Prostate gland (tissue), 2 donors: ENCODE data around the gene TAS2R40.

ENCODE experiments used
- CTCF ChIP-seq, 4 experiments: fragments of 200-600 bp in 2 of 4; fragments of 450-650 bp in 2 of 4; sonication (generic) in 2 of 4; IDR thresholded peaks; 1 replicate in 3 of 4; 2 replicates in 1 of 4; pipeline ENCODE4 v1.5.1; 2016 to 2019; ENCODE audit warnings: antibody characterized with exemption in 4 of 4, mild to moderate bottlenecking in 2 of 4, moderate library complexity in 2 of 4
- POLR2A ChIP-seq: fragments of 450-650 bp; IDR thresholded peaks from one replicate; pipeline ENCODE4 v1.6.1; 2016; ENCODE audit warnings: antibody characterized with exemption, mild to moderate bottlenecking
- POLR2AphosphoS5 ChIP-seq: sonication (generic); formaldehyde crosslinking; IDR thresholded peaks from one replicate; pipeline ENCODE4 v1.6.1; 2017; ENCODE audit warnings: antibody characterized with exemption

DNA sequence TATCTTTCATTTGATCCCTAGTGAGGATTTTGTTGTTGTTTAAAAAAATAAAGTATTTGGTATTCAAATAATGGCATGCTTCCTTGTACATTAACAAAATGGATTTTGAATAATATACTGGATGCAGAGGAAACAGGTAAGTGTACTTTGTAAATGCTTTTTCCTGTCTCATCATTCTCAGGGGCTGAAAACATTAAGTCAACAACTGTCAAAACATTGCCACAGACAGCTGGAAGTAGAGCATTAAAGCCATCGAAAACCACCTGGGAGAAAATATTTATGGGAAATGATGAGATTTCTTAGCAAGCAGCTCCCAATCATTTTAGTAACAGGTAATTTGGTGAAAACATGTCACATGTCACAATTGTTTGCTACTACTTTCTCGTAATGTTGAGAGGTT is 28.0 kb upstream of the TAS2R40 start:
- no peak for TF ChIP-seq POLR2A
- no peak for TF ChIP-seq CTCF (IDR thresholded peaks at IDR 0.05)
- no peak for TF ChIP-seq POLR2AphosphoS5
